ENCODE measurements around the gene EDN3.

DNA sequence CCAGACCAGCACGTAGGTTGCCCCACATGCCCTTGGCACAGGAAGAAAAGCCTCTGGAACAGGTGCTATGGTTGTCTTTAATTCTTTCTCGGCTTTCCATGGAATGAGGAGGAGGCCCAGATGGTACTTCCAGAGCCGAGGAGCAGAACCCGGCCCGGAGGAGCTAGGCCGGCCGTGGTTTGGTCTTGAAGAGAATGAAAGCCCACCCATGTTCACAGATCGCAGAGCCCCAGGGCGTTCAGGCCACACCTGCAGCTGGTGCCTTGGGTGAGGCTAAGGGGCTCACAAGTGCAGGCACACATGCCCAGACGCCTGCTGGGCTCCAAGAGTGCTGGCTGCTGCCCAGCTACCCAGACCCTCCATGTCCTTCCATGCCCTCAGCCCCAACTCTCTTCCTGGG is 20.0 kb downstream of the EDN3 start:
- no peak for TF ChIP-seq POLR2A (IDR thresholded peaks at IDR 0.05; ENCODE audit: low read depth, low read length)
- no peak for TF ChIP-seq POLR2AphosphoS5 (IDR thresholded peaks at IDR 0.05; ENCODE audit: low read depth, low read length)
- no peak for TF ChIP-seq TAF1 (IDR thresholded peaks at IDR 0.05; ENCODE audit: low read depth, low read length)

Data from GM12891 (cell line).